Limb (tissue), 2 donors: ENCODE results near the gene KCP.
"Not testable (repeated sequence)": the region's sequence is repeated elsewhere in the genome, so short reads cannot be mapped to it uniquely, and the experiment has no call there.

Experiments used
- DNase-seq, 2 donors: peaks; one replicate each; pipeline ENCODE4 v3.0.0-alpha.2; 2016; ENCODE audit errors: extremely low spot score in 2 of 2

Gene KCP

GRCh38 chr7:128921866-128922440, 11.4 kb upstream of the KCP start:
- DNase-seq, result no peak

GRCh38 chr7:128920913-128921582, 10.5 kb upstream of the KCP start:
- DNase-seq, result no peak

GRCh38 chr7:128919881-128920799, 9.6 kb upstream of the KCP start:
- DNase-seq, result no peak

- DNase-seq, result no peak
These were observed 8.7 kb upstream of the KCP start for GRCh38 chr7:128919241-128919640.

- DNase-seq, result no peak
These were observed 7.6 kb upstream of the KCP start for GRCh38 chr7:128918016-128918665.

- no peak for DNase-seq
These were observed 6.6 kb upstream of the KCP start for GRCh38 chr7:128917122-128917521.

- no peak for DNase-seq
These were observed 6.1 kb upstream of the KCP start for GRCh38 chr7:128916643-128916915.

GRCh38 chr7:128915841-128916642, 5.5 kb upstream of the KCP start:
- DNase-seq, result no peak

GRCh38 chr7:128915271-128915819, 4.8 kb upstream of the KCP start:
- DNase-seq, result no peak

- no peak for DNase-seq
These were observed 4.2 kb upstream of the KCP start for GRCh38 chr7:128914566-128915151.

GRCh38 chr7:128913870-128914565, 3.5 kb upstream of the KCP start:
- DNase-seq, result no peak

GRCh38 chr7:128912709-128913495, 2.4 kb upstream of the KCP start:
- not testable (repeated sequence) for DNase-seq

GRCh38 chr7:128912281-128912680, 1.8 kb upstream of the KCP start:
- DNase-seq, result no peak

GRCh38 chr7:128911423-128912031, 1.0 kb upstream of the KCP start:
- no peak for DNase-seq

- DNase-seq, result peak in 1 of 2 donors; percentile 57
These were observed 612 bp downstream of the KCP start for GRCh38 chr7:128909625-128910568.

GRCh38 chr7:128908750-128909624, 1.5 kb downstream of the KCP start:
- no peak for DNase-seq
